PFSK-1 (cell line): ENCODE data around the gene GRAMD1A.

Experiments used
- FOXP2 ChIP-seq: optimal IDR thresholded peaks from 2 replicates; pipeline ENCODE3; 2011; ENCODE audit warnings: borderline replicate concordance, control low read depth, inconsistent platforms; ENCODE audit not compliant: insufficient read depth; ENCODE audit errors: extremely low read length, extremely low read depth
- POLR2AphosphoS5 ChIP-seq: IDR thresholded peaks from 2 replicates; pipeline ENCODE4 v1.6.1; 2012; ENCODE audit warnings: low read depth, mild to moderate bottlenecking, control low read depth, low read length, moderate library complexity
- REST ChIP-seq, 2 experiments: IDR thresholded peaks; 2 replicates each; pipeline versions ENCODE4 v1.6.1 to v1.8.0; 2011 to 2012; ENCODE audit warnings: low read depth in 2 of 2, low read length in 2 of 2, control low read depth in 1 of 2, inconsistent platforms in 1 of 2, mild to moderate bottlenecking in 1 of 2, moderate library complexity in 1 of 2; ENCODE audit not compliant: insufficient read depth in 1 of 2
- SIN3A ChIP-seq: IDR thresholded peaks from 2 replicates; pipeline ENCODE4 v1.6.1; 2012; ENCODE audit warnings: mild to moderate bottlenecking, low read length, moderate library complexity, borderline replicate concordance; ENCODE audit not compliant: insufficient read depth
- TAF1 ChIP-seq: IDR thresholded peaks from 2 replicates; pipeline ENCODE4 v1.6.1; 2012; ENCODE audit warnings: low read length, control low read depth, borderline replicate concordance; ENCODE audit not compliant: insufficient read depth

DNA sequence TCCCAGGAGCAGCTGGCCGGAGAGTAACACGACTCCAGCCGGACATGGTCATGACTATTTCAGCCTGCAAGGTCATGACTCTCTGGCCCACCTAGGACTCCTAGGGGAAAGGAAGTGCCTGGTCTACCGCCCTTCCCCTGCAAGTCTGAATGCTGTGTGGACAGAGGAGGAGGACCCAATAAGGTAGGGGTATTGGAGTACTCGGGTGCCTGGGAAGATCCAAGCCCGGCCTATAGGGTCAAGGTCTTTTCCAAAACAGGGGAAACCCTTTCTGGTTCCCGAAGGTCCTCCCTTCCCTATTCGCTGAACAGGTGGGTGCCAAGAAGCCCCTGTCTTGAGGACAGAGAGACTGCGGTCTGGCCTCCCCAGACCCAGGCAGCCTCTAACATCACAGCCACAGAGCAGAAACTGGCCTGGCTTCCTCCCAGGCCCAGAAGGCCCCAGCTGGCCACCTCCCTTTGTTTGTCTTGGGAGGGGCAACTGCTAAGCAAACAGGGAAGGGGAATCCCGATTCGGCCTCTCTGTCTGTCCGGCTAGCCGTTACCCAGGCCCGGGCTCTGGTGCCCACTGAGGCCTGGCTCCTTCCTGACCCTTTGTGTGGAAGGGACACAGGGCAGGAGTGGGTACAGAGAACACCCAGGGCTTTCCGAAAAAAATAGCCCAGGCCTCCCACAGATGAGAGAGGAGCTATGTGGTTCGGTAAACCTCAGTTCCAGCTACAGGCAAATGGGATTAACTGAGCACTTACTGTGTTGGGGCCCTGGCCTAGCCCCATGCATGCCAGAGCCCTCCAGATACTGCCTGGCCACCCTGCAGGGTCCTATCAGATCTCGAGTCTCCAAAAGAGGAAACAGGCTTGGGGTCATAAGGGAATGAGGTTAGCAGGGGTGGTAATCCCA, 5.2 kb upstream of the GRAMD1A start:
- TF ChIP-seq POLR2AphosphoS5 (no peak), REST (IDR thresholded peaks at IDR 0.05; ENCODE audit: insufficient read depth in 1 of 2, low read depth in 2 of 2, low read length in 2 of 2) (no peak), TAF1 (no peak), SIN3A (no peak), FOXP2 (no peak)
